ENCODE data around the gene ACBD4. TPM values are rescaled to one million over a fixed set of nuclear protein-coding genes. Genes with fewer than 3 reads are reported as not detected.
"Not testable (repeated sequence)": the region's sequence is repeated elsewhere in the genome, so short reads cannot be mapped to it uniquely, and the experiment has no call there.

ACBD4 gene
- total RNA-seq, 2 experiments from 2014 or later = 12.4 to 12.6 TPM

GRCh38 chr17:45121055-45121454 is 14.4 kb upstream of the ACBD4 start:
- TF ChIP-seq, protein P1, sequence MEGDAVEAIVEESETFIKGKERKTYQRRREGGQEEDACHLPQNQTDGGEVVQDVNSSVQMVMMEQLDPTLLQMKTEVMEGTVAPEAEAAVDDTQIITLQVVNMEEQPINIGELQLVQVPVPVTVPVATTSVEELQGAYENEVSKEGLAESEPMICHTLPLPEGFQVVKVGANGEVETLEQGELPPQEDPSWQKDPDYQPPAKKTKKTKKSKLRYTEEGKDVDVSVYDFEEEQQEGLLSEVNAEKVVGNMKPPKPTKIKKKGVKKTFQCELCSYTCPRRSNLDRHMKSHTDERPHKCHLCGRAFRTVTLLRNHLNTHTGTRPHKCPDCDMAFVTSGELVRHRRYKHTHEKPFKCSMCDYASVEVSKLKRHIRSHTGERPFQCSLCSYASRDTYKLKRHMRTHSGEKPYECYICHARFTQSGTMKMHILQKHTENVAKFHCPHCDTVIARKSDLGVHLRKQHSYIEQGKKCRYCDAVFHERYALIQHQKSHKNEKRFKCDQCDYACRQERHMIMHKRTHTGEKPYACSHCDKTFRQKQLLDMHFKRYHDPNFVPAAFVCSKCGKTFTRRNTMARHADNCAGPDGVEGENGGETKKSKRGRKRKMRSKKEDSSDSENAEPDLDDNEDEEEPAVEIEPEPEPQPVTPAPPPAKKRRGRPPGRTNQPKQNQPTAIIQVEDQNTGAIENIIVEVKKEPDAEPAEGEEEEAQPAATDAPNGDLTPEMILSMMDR (IDR thresholded peaks at IDR 0.05) = no peak
- intact Hi-C loops (cut with micrococcal nuclease) = no loop called here
- Mint-ChIP-seq H3K4me1 (ENCODE audit: low read depth) (no peaks in the 10 kb centered on the region), H3K4me3 (no peak overlapping the region), H3K36me3 (ENCODE audit: low read depth) (no peaks in the 10 kb centered on the region), H3K27ac (no peak overlapping the region), H3K27me3 (peaks cover 4% of the 10 kb centered on the region), H3K9me3 (no peaks in the 10 kb centered on the region)
- ATAC-seq (no peak), DNase-seq (no peak)
- CTCF ChIA-PET = interaction anchor here (0.6 to 0.9 kb wide), 2 partner anchors 14 to 21 kb away, joined by 3 read pairs; partner anchors contain the start of gene ACBD4
- POLR2A ChIA-PET = no interaction called here

- H3K27ac Mint-ChIP-seq = no peak overlapping the region
- POLR2A ChIA-PET = interaction anchor here (0.5 kb wide), 1 partner anchor 61 kb away, joined by 4 read pairs; no protein-coding TSS in a partner anchor
- intact Hi-C loops (cut with micrococcal nuclease) = no loop called here
- no peaks in the 10 kb centered on the region for H3K4me1 Mint-ChIP-seq (ENCODE audit: low read depth)
- no peak for ATAC-seq
- CTCF ChIA-PET = interaction anchor here (1.2 to 1.6 kb wide), 3 partner anchors 9 to 24 kb away, joined by 3 to 7 read pairs (median 6); partner anchors contain the start of genes ACBD4 and PLCD3
- peaks cover 4% of the 10 kb centered on the region for H3K27me3 Mint-ChIP-seq
- H3K4me3 Mint-ChIP-seq = no peak overlapping the region
- H3K36me3 Mint-ChIP-seq (ENCODE audit: low read depth) = no peaks in the 10 kb centered on the region
- TF ChIP-seq, protein P1 (IDR thresholded peaks at IDR 0.05) = no peak
- no peak for DNase-seq
- no peaks in the 10 kb centered on the region for H3K9me3 Mint-ChIP-seq
Measured at GRCh38 chr17:45123076-45123770, 12.3 kb upstream of the ACBD4 start.

GRCh38 chr17:45123930-45124796 is 11.3 kb upstream of the ACBD4 start:
- CTCF ChIA-PET = interaction anchor here (0.7 to 1.6 kb wide), 4 partner anchors 8 to 97 kb away, joined by 3 to 7 read pairs (median 4); partner anchors contain the start of genes ACBD4 and PLCD3
- H3K4me3 Mint-ChIP-seq = no peak overlapping the region

GRCh38 chr17:45124797-45125122 is 10.7 kb upstream of the ACBD4 start:
- H3K36me3 Mint-ChIP-seq (ENCODE audit: low read depth); H3K9me3 Mint-ChIP-seq; ATAC-seq; H3K4me3 Mint-ChIP-seq; H3K4me1 Mint-ChIP-seq (ENCODE audit: low read depth); H3K27me3 Mint-ChIP-seq; intact Hi-C loops (cut with micrococcal nuclease); DNase-seq: not testable (repeated sequence)
- POLR2A ChIA-PET = interaction anchor here (1.5 kb wide), 1 partner anchor 8 kb away, joined by 4 read pairs; no protein-coding TSS in a partner anchor
- CTCF ChIA-PET = interaction anchor here (0.7 to 1.6 kb wide), 2 partner anchors 10 to 96 kb away, joined by 3 to 8 read pairs; partner anchors contain the start of gene ACBD4
- H3K27ac Mint-ChIP-seq = peak overlapping the region; percentile 30

More at GRCh38 chr17:45123930-45124796, 11.3 kb upstream of the ACBD4 start:
- H3K9me3 Mint-ChIP-seq = no peaks in the 10 kb centered on the region
- POLR2A ChIA-PET = interaction anchor here (0.5 to 1.5 kb wide), 3 partner anchors 9 to 60 kb away, joined by 3 to 4 read pairs (median 4); no protein-coding TSS in a partner anchor
- H3K27ac Mint-ChIP-seq = peak overlapping the region; percentile 30
- H3K27me3 Mint-ChIP-seq = peaks cover 4% of the 10 kb centered on the region
- DNase-seq = peak; percentile 58
- intact Hi-C loops (cut with micrococcal nuclease) = no loop called here
- H3K4me1 Mint-ChIP-seq (ENCODE audit: low read depth) = no peaks in the 10 kb centered on the region
- peak; percentile 89 for ATAC-seq
- TF ChIP-seq, protein P1 (IDR thresholded peaks at IDR 0.05) = no peak
- H3K36me3 Mint-ChIP-seq (ENCODE audit: low read depth) = no peaks in the 10 kb centered on the region

DNA sequence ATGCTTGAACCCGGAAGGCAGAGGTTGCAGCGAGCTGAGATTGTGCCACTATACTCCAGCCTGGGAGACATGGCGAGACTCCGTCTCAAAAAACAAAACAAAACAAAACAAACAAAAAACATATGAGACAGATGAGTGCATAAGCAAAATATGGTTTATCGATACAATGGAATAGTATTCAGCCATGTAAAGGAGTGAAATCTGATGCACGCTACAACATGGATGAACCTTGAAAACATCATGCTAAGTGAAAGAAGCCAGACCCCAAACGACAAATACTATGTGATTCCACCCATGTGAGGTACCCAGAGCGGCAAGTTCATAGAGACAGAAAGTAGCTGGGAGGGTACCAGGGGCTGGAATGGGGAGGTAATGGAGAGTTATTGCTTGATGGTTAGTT is 10.0 kb upstream of the ACBD4 start:
- POLR2A ChIA-PET = no interaction called here
- no peaks in the 10 kb centered on the region for H3K9me3 Mint-ChIP-seq
- DNase-seq (no peak), ATAC-seq (no peak)
- intact Hi-C loops (cut with micrococcal nuclease) = no loop called here
- H3K27ac Mint-ChIP-seq = no peak overlapping the region
- H3K4me3 Mint-ChIP-seq = no peak overlapping the region
- H3K36me3 Mint-ChIP-seq (ENCODE audit: low read depth) = no peaks in the 10 kb centered on the region
- peaks cover 4% of the 10 kb centered on the region for H3K27me3 Mint-ChIP-seq
- TF ChIP-seq, protein P1 (IDR thresholded peaks at IDR 0.05) = no peak
- H3K4me1 Mint-ChIP-seq (ENCODE audit: low read depth) = no peaks in the 10 kb centered on the region
- CTCF ChIA-PET = interaction anchor here (1.6 kb wide), 1 partner anchor 10 kb away, joined by 8 read pairs; the partner anchor contains the start of gene ACBD4

Data from activated CD8-positive, alpha-beta T cell treated with anti-CD3 and anti-CD28 coated beads for 36 hours (primary cell).